Measurements from ENCODE around the gene LRRTM2. TPM values are rescaled to one million over a fixed set of nuclear protein-coding genes. Genes with fewer than 3 reads are reported as not detected.

The LRRTM2 gene
- total RNA-seq, 1 donor from 2014 or later, result 0.52 TPM

DNA sequence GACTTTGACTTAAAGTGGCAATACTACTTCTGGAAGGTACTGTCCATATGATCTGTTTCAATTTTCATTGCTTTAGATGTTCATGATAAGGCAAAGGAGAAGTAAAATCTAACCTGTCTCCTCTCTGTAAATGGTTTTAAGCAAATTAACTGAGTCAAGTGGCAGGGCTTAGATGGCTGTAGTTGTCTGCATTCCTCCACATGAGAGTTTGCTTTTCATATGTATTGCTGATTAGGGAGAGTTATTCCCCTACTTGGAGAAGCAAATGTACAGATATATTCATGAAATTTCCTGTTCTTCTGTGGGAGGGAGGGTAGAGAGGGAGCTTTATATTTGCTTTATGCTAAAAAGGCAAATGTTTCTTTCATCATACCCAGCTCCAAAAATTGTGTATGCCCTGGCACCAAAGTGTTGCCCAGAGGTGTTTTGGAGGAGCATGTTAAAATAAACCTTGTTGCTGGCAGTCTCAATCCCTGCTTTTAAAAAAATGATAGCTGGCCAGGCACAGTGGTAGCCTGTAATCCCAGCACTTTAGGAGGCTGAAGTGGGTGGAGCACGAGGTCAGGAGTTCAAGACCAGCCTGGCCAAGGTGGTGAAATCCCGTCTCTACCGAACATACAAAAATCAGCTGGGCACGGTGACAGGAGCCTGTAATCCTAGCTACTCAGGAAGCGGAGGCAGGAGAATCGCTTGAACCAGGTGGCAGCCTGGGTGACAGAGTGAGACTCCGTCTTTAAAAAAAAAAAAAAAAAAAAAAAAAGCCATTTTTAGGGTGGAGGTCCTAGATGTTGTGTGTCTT is 3.5 kb upstream of the LRRTM2 start:
- intact Hi-C loops (cut with DNase I), result no loop called here
- no peaks in the 10 kb centered on the region for H3K27me3 ChIP-seq
- H3K4me1 ChIP-seq, result peaks cover 26% of the 10 kb centered on the region
- no peaks in the 10 kb centered on the region for H3K36me3 ChIP-seq
- H3K4me3 ChIP-seq, result no peak overlapping the region
- no peak overlapping the region for H3K27ac ChIP-seq
- DNase-seq (no peak), ATAC-seq (peak; percentile 41)
- TF ChIP-seq, protein P1, sequence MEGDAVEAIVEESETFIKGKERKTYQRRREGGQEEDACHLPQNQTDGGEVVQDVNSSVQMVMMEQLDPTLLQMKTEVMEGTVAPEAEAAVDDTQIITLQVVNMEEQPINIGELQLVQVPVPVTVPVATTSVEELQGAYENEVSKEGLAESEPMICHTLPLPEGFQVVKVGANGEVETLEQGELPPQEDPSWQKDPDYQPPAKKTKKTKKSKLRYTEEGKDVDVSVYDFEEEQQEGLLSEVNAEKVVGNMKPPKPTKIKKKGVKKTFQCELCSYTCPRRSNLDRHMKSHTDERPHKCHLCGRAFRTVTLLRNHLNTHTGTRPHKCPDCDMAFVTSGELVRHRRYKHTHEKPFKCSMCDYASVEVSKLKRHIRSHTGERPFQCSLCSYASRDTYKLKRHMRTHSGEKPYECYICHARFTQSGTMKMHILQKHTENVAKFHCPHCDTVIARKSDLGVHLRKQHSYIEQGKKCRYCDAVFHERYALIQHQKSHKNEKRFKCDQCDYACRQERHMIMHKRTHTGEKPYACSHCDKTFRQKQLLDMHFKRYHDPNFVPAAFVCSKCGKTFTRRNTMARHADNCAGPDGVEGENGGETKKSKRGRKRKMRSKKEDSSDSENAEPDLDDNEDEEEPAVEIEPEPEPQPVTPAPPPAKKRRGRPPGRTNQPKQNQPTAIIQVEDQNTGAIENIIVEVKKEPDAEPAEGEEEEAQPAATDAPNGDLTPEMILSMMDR (IDR thresholded peaks at IDR 0.05), result no peak
- no peaks in the 10 kb centered on the region for H3K9me3 ChIP-seq

DNA sequence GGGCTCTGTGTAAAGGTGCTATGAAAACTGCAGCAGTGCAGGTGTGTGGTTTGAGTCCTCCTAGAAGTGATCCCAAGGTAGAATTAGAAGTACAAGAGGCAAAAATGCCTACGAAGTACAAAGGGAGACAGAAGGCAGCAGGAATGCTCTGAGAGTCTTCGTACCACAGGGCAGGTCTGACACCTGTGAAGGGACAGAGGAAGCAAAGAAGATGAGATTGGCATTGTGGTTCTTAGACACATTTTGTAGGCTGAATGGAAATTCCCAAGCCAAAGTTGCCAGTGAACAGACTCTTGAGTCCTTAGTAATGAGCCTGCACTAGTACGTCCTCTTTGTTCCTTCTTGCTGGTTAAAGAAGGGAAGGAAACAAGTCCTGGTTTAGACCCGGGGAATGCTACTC is 1.7 kb upstream of the LRRTM2 start:
- intact Hi-C loops (cut with DNase I), result no loop called here
- no peak overlapping the region for H3K4me3 ChIP-seq
- H3K27ac ChIP-seq, result no peak overlapping the region
- TF ChIP-seq, protein P1 (IDR thresholded peaks at IDR 0.05), result no peak
- no peak for DNase-seq
- H3K27me3 ChIP-seq, result no peaks in the 10 kb centered on the region
- H3K4me1 ChIP-seq, result peaks cover 29% of the 10 kb centered on the region
- no peak for ATAC-seq
- H3K9me3 ChIP-seq, result no peaks in the 10 kb centered on the region
- no peaks in the 10 kb centered on the region for H3K36me3 ChIP-seq

DNA sequence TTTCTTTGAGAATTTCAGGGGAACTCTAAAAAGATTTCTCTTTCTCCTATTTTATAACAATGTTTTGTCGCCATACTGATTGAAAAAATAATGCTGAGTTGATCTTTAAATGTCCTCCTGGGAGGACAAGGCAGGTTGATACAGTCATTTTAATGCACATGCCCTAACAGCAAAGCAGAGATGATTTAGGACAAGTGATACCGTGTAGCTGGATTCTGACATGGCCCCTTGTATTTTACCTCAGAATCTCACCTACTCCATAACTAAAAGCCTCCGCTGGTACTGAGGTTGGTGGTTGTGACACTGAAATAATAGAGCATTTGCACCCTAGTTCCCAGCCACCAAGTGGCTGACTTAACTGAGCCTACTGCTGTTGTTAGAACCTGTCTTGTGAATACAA is 811 bp upstream of the LRRTM2 start:
- H3K9me3 ChIP-seq, result no peaks in the 10 kb centered on the region
- no peak overlapping the region for H3K4me3 ChIP-seq
- H3K4me1 ChIP-seq, result peaks cover 34% of the 10 kb centered on the region
- no peak for DNase-seq
- H3K27me3 ChIP-seq, result no peaks in the 10 kb centered on the region
- H3K27ac ChIP-seq, result no peak overlapping the region
- H3K36me3 ChIP-seq, result no peaks in the 10 kb centered on the region
- no peak for ATAC-seq
- intact Hi-C loops (cut with DNase I), result no loop called here
- TF ChIP-seq, protein P1 (IDR thresholded peaks at IDR 0.05), result no peak

DNA sequence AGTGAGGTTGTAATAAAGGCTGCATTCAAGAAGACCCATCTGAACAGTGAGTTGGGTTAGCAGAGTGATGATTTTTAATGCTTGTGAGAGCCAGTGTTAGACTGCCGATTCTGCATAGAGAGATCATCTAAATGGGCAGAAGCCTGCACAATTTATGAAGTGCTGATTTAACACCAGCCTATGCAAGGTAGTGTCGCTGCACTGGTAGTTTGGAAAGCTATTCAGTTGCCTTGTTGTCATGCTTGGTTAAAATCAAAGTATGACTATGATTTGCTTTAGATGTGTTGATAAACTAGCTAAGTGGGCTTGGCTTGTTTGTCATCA is 379 bp upstream of the LRRTM2 start:
- Histone ChIP-seq H3K4me3 (no peak overlapping the region), H3K9me3 (no peaks in the 10 kb centered on the region), H3K36me3 (no peaks in the 10 kb centered on the region), H3K27me3 (no peaks in the 10 kb centered on the region), H3K4me1 (peaks cover 34% of the 10 kb centered on the region), H3K27ac (no peak overlapping the region)
- no peak for DNase-seq
- no peak for ATAC-seq
- TF ChIP-seq, protein P1 (IDR thresholded peaks at IDR 0.05), result no peak
- intact Hi-C loops (cut with DNase I), result no loop called here

DNA sequence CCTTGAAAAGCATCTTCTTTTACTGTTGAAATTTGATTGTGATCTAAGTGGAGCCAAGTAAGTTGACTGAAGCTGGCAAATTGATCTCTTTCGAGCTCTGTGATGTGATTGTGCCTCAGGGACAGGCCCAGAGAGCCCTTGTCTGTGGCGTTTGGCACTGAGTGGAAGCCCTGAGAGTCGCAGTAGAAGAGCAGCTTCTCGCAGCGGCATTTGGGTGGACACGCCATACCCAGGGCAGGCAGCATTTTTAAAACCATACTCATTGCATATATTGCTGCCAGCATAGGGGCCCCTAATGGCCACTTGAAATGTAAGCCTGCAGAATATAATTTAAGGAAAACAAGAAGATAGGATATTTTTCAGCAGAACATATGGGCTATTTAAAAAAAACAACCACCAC is 894 bp downstream of the LRRTM2 start:
- H3K27ac ChIP-seq, result no peak overlapping the region
- intact Hi-C loops (cut with DNase I), result no loop called here
- no peaks in the 10 kb centered on the region for H3K36me3 ChIP-seq
- ATAC-seq, result peak; percentile 19
- DNase-seq, result no peak
- H3K27me3 ChIP-seq, result no peaks in the 10 kb centered on the region
- no peak overlapping the region for H3K4me3 ChIP-seq
- TF ChIP-seq, protein P1 (IDR thresholded peaks at IDR 0.05), result no peak
- no peaks in the 10 kb centered on the region for H3K9me3 ChIP-seq
- peaks cover 41% of the 10 kb centered on the region for H3K4me1 ChIP-seq
